ENCODE data around the gene NBEAL1.
"Not testable (repeated sequence)": the region's sequence is repeated elsewhere in the genome, so short reads cannot be mapped to it uniquely, and the experiment has no call there.

The NBEAL1 gene

DNA sequence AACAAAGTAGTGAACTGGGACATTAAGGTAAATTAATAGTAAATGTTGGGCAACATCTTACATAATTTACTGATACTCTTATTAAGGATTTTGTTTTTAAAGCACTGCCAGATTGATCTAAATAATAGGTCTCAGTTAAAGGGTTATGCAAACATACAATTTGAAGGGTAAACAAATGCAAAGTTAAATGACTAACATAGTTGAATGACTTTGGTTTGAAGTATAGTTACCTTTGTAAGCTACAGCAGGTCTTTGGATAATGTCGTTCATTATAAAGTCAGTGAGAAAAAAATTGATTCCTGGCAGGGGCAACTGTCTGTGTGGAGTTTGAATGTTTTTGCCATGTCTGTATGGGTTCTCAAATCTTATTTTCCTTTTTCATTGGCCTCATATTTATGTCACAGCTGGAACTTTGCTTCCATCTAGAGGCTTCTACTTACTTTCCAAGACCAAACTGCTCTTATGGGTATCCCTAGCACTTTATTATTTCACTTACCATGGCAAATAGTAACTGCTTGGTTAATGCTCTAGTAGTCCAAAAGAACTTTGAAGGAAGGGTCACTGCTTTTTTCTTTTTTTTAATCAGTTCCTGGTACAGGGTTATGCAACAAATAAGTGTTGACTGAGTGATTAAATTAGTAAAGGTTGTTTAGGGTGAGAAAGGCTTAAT is 107.8 kb downstream of the NBEAL1 start:
- no peak for DNase-seq

DNA sequence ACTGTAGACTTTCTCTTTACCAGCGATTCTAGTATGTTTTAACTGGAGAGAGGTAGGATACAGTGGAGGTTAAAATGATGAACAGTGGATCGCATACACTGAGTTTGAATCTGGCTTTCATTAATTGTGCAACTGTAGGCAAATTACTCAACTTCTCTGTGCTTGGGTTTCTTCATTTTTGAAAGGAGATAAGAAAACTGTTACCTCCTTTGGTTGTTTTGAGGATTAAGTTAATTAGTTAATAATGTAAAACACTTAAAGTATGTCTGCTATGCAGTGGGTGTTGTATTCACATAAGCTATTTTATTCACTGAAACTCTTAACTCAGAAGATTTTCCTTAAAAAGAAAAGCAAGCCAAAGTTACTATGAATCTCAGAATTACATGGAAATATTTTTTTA is 112.3 kb downstream of the NBEAL1 start:
- DNase-seq, result no peak

DNA sequence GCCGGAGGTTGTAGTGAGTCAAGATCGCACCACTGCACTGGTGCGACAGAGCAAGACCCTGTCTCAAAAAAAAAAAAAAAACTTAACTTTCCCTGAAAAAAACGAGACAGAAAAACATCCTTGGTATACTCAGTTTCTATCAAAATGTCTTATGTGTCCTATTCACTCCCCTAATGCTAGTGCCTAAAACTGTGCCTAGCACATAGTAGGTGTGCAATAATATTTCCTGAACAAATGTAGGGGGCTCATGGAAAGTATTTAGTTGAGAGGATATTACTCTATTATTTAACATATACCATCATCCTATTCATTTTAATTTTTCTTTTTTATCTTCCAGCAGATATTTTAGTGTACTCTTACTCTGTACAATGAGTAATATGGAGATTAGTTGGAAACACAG is 120.4 kb downstream of the NBEAL1 start:
- no peak for DNase-seq

DNA sequence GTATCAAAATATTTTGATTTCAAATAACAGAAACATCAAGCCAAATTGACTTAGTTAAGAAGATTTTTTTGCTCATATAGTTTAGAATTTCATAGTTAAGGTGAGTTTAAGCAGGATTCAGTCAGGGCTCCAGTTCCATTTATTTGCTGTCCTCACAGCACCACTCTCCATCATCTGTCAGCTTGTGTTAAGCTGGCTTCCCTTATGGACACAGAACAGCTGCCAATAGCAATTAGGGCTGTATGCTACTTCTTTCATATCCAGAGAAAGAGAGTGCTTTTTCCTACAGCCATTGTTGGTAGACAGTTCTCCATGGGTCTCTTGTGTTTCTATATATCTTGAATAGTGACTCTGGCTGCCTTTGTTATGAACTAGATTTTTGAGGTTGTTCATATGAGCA is 128.7 kb downstream of the NBEAL1 start:
- DNase-seq, result no peak

DNA sequence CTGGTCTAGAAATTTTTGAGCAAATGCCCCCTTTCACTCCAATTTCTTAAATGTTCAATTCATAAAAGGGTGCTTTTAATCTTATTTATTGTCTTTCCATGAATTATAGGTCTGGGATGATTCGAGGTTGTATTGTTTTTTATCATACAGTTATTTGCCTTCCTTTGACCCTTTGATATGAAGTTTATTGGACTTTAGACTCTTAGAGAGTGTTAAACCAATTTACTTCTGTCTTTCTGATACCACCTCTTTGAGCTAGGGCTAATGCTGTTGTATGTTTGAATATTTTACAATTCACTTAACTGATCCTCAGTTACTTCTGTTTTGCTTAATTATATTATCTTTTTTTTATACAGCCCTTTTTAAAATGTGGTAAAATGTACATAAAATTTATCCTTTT is 134.5 kb downstream of the NBEAL1 start:
- no peak for DNase-seq

DNA sequence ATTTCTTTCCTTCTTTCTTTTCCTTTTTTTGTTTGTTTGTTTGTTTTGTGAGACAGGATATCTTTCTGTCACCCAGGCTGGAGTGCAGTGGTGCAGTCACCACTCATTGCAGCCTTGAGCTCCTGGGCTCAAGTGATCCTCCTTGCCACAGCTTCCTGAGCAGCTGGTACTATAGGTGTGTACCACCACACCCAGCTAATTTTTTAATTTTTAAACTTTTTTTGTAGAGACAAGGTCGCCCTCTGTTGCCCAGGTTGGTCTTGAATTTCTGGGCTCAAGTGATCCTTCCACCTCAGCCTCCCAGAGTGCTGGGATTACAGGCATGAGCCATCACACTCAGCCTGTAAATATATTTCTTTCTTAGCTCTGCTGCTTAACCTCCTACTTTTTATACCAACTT is 140.7 kb downstream of the NBEAL1 start:
- no peak for DNase-seq

DNA sequence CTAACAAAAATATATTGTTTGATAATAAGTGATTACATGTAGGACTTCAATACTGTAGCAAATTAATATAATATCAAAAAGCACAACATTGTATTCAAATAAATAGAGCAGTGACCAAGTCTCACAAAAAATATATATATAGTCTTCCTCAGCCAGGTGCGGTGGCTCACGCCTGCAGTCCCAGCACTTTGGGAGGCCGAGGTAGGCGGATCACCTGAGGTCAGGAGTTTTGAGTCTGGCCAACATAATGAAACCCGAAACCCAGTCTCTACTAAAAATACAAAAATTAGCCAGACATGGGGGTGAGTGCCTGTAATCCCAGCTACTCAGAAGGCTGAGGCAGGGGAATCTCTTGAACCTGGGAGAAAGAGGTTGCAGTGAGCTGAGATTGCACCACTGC is 148.0 kb downstream of the NBEAL1 start:
- not testable (repeated sequence) for DNase-seq

DNA sequence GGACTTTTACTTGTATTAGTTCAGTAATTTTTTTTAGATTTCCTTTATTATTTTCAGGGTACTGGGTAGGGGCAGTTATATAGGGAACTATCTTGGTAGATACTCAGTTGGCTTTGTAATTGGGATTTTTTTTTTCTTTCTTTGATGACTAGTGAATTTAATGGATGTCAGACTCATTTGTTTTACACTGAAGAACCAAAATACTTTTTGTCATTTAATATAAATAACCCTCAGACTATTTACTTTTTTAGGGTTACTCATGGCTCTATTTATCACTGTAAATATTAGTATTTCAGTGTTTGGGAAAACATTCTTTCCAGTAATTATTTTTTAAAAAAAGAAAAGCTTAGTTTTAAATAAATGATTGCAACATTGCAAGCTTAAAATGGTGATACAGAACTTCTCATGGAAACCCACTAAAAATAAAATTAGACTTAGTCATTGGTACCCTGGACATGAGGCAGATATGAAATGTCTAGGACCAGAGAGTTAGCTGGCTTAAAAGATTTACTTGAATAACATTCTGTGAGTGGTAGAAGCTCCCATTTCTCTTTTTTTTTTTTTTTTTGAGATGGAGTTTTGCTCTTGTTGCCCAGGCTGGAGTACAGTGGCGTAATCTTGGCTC is 149.7 kb downstream of the NBEAL1 start:
- no peak for DNase-seq

DNA sequence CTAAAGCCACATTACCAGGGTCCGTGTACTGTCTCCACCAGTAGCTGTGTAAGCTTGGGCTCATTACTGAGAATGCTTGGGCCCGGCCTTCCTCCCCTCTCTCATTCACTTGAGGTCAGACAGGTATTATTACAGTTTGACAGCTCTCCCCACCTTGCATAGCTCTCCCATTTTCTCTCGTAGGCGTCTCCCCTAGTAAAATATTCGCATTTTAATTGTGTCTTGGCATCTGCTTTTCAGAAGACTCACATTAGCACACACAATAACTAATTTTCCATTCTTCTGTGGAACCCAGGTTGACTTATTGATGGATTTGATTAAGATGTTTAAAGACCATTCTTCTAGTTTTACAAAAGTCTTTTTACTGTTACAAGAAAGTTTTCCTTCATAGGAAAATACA is 153.1 kb downstream of the NBEAL1 start:
- DNase-seq, result no peak

DNA sequence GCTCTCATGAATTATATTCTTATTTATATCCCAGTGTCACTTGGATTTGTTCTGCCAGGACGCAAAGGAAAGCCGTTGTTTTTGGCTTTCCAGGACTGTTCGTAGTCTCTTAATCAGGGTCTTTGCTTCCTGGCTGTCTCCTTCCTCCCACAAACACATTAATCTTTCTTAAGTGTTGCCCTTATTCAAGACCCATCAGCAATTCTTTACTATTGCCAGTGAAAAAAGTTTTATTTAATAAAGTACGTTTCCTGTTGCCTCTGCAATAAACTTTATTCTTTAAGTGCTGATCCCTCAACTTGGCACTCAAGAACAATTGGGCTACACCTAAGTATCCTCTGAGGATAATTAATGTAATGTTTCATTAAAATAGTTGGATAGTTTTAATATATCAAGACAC is 155.8 kb downstream of the NBEAL1 start:
- DNase-seq, result no peak

DNA sequence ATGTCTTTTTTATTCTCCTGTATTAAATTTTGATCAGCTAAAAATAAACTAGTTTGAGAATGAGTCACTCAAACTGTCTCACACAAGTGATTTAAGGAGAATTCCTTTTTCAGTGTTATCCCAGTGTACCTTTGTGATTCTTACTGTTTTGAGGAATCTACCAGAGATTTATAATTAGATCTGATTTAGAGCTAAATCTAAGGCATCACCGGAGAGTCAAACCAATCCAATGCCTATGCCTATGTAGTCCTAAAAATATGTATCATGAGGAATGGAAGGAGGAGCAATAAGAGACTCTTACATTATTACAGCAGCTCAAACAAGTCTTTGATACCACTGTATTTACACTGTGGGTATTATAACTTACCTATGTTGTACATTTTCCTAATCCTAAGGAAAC is 160.7 kb downstream of the NBEAL1 start:
- no peak for DNase-seq

DNA sequence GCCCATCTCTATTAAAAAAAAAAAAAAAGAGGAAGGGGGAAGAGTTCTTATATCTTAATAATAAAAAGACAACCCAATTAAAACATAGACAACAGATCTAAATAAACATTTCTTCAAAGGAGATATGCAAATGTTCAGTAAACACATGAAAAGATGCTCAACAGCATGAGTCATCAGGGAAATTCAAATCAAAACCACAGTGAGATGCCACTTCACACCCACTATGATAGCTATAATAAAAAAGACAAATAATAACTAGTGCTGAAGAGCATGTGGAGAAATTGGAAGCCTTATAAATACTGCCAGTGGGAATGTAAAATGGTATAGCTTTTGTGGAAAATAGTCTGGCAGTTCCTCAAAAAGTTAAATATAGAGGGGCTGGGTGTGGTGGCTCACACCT is 162.7 kb downstream of the NBEAL1 start:
- no peak for DNase-seq

DNA sequence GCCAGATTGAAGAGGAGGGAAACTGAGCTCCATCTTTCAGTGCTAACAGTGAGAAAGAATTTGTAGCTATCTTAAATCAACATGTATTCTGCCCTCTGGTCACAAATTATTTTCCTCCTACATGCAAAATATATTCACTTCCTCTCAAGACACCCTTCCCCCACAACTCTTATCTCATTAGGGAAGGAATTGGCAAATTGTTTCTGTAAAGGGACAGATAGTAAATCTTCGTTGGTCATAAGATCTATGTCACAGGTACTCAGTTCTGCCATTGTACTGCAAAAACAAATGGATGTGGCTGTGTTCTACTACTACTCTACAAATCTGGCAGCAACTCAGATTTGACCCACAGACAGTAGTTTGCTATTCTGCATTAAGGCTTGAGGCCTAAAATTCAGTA is 171.2 kb downstream of the NBEAL1 start:
- DNase-seq, result no peak

DNA sequence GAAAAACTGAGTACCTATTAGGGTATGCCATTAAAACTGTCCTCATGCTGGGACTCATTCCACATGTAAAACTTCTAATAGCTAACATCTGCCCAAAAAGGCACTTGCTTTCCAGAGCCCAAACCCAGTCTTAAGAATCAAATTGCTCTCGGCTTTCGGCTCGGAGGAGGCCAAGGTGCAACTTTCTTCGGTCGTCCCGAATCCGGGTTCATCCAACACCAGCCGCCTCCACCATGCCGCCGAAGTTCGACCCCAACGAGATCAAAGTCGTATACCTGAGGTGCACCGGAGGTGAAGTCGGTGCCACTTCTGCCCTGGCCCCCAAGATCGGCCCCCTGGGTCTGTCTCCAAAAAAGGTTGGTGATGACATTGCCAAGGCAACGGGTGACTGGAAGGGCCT is 175.9 kb downstream of the NBEAL1 start:
- not testable (repeated sequence) for DNase-seq

DNA sequence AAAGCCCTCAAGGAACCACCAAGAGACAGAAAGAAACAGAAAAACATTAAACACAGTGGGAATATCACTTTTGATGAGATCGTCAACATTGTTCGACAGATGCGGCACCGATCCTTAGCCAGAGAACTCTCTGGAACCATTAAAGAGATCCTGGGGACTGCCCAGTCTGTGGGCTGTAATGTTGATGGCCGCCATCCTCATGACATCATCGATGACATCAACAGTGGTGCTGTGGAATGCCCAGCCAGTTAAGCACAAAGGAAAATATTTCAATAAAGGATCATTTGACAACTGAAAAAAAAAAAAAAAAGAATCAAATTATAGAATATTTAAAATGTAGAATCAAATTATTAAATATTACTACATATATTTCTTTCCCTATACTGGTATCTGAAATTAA is 176.4 kb downstream of the NBEAL1 start:
- DNase-seq, result not testable (repeated sequence)

DNA sequence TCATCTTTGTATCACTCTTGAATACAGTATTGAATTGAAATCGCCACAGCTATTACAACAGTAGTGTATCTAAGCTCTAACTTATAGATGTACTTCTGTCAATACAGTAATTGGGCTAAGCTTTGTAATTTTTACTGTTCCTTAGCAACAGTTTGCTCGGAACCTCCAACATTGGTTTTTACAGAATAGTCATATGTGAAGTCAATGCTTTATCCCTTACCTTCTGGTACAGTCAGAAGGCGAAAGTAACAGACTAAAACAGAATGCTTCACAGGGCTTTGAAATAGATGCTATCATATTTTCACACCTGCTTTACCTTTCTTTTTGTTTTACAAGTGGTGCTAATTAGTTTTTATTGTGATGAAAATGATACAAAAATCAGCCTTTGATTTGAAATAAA is 177.3 kb downstream of the NBEAL1 start:
- no peak for DNase-seq

DNA sequence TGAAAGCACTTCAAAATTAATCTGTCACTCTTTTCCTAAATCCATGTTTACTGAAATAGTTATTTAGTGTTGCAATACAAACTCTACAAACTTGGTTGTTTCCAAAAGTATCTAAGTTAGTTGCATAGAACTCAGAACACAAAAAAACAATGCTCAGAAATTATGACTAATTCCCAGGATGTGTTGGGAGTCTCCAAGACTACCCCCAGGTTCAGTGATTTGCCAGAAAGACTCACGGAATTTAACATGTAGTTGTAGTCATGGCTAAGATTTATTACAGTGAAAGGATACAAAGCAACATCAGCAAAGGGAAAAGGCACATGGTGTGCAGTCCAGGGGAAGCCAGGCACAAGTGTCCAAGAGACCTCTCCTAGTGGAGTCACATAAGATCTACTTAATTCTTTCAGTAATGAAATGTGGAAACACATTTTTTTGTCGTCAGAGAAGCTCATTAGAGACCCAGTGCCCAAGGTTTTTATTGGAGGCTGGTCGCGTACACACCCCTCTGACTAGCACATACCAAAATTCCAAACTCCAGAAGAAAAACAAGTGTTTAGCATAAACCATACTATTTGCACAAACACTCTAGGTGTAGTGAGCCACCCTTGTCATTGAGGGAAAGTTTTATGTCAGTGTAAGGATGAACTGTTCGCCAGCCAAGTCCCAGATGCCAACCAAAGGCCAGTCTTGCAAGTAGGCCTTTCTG is 180.8 kb downstream of the NBEAL1 start:
- no peak for DNase-seq

DNA sequence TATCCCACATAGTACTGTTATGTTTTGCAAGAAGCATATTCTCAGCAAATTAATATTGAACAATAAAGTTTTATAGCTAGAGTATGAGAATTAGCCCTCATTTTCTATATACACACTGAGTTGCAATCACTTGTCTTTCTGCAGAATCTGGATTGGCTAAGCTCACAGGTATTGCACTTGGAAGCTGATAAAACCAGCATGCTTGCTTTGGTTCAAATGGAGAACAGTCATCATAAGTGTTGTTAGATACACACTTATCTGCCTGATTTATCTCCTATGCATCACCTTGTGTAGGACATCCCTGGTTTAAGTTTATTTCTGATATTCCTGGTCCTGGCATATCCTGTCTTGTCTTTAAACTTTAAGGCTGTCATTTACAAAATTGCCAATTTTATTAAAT is 186.2 kb downstream of the NBEAL1 start:
- DNase-seq, result no peak

DNA sequence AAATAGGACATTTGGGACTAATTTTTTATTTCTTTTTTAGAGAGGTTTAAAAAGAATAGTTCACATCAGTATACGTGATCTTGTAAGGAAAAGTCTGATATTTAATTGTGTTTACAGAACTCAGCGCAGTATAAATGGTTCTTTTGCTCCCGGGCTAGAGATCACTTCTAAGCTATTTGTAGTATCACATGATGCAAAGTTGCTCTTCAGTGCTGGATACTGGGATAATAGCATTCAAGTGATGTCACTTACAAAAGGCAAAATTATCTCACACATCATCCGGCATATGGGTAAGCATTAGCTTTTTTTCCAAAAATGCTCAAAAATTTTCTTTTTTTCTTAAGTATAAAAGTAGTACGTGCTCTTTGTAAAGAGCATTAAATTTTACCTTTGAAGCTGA is 186.8 kb downstream of the NBEAL1 start:
- DNase-seq, result no peak

DNA sequence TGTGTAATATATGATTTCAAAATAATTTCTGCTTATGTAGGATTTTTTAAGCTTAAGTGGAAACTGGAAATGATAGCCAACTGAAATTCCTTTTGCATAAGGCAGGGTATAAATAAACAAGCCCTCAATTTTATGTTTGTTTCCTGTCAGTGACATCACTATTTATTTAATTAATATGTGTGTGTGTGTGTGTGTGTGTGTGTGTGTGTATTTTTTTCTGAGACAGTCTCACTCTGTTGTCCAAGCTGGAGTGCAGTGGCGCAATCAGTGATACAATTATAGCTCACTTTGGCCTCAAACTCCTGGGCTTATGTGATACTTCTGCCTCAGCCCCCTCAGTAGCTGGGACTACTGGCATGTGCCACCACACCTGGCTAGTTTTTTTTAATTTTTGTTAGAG is 194.9 kb downstream of the NBEAL1 start:
- no peak for DNase-seq

DNA sequence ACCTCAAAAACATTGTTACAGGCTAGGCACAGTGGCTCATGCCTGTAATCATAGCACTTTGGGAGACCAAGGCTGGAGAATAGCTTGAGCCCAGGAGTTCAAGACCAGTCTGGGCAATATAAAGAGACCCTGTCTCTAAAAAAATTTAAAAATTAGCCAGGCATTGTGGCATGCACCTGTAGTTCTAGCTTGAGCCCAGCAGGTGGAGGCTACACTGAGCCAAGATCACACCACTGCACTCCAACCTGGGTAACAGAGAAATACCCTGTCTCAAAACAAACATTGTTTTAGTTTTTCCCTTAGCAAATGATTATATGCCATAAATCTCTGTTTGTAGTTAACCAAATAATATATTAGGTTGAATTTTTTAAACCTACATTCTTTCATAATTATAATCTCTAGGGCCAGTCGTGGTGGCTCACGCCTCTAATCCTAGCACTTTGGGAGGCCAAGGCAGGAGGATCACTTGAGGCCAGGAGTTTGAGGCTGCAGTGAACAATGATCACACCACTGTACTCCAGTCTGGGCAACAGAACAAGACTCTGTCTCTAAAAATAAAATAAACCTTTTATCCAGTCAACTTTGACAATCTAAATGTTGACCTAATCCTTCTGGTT is 210.9 kb downstream of the NBEAL1 start:
- DNase-seq, result no peak

DNA sequence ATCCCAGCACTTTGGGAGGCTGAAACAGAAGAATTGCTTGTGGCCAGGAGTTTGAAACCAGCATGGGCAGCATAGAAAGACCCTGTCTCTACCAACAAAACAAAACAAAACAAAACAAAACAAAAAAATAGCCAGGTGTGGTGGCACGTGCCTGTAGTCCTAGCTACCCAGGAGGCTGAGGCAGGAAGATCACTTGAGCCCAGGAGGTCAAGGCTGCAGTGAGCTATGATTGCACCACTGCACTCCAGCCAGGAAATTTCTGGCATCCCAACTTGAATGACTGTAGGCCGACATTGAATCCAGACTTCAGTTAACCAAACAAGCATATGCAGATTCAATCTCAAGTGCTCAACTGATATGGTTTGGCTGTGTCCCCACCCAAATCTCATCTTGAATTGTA is 215.0 kb downstream of the NBEAL1 start:
- not testable (repeated sequence) for DNase-seq

DNA sequence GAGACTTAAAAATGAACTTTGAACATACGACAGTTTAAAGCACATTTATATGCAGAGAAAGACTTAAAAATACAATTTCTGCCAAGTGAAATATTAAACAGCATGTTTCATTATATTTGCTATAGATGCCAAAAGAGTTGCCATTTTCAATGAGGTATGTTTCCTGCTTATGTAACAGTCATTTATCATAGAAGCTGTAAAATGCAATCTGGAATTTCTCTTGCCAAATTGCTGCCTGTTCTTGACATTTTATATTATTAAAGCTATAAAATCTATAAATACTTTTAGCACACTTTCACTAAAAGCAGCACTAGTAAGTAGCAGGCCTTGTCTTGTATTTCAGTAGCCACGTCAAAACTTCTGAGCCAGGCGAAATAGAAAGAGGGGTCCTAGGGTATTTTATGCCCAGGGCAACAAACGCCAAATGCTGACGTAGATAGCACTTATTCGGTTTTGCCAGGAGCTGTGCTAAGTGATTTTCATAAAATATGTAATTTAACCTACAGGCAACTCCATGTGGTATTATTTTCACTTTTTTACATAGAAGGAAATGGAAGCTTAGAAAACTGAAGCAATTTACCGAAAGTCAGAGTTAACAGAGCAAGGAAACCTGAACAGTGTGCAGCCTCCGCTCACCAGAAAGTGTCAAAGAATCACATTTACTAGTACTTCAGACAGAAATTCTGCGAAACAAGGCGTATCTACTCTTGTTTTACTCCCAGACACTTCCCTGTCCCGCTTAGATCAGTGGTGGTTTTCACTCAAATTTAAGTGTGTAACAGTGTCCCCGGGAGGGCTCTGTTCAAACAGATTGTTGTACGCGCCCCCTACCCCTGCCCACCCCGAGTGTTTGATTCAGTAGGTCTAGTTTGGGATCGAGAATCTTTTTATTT is 222.9 kb downstream of the NBEAL1 start:
- DNase-seq, result no peak
